HG03575 (cell line): ENCODE measurements around the gene DPYD.

ENCODE experiments used
- ATAC-seq: cut with Tn5 transposase; IDR thresholded peaks from one replicate; pipeline ENCODE4 v1.9.1; 2021; ENCODE audit not compliant: unreplicated experiment, insufficient number of reproducible peaks, low FRiP score; ENCODE audit errors: extremely low read depth

The DPYD gene

GRCh38 chr1:97745912-97746311, 174.9 kb downstream of the DPYD start:
- ATAC-seq, result no peak

GRCh38 chr1:97744977-97745376, 175.9 kb downstream of the DPYD start:
- ATAC-seq, result no peak

GRCh38 chr1:97743129-97743528, 177.7 kb downstream of the DPYD start:
- ATAC-seq, result no peak

GRCh38 chr1:97740891-97741290, 179.9 kb downstream of the DPYD start:
- ATAC-seq, result no peak

- ATAC-seq, result no peak
These were observed 181.2 kb downstream of the DPYD start for GRCh38 chr1:97739596-97740103.

- ATAC-seq, result no peak
These were observed 182.6 kb downstream of the DPYD start for GRCh38 chr1:97738270-97738669.

GRCh38 chr1:97730271-97730670, 190.6 kb downstream of the DPYD start:
- no peak for ATAC-seq

GRCh38 chr1:97728436-97728835, 192.4 kb downstream of the DPYD start:
- ATAC-seq, result no peak

GRCh38 chr1:97727029-97727428, 193.8 kb downstream of the DPYD start:
- ATAC-seq, result no peak

GRCh38 chr1:97726386-97726785, 194.4 kb downstream of the DPYD start:
- ATAC-seq, result no peak

- ATAC-seq, result no peak
These were observed 199.6 kb downstream of the DPYD start for GRCh38 chr1:97721221-97721620.

- no peak for ATAC-seq
These were observed 207.9 kb downstream of the DPYD start for GRCh38 chr1:97712980-97713379.

GRCh38 chr1:97711858-97712257, 209.0 kb downstream of the DPYD start:
- no peak for ATAC-seq

- ATAC-seq, result no peak
These were observed 227.2 kb downstream of the DPYD start for GRCh38 chr1:97693601-97694000.

GRCh38 chr1:97691325-97691724, 229.5 kb downstream of the DPYD start:
- ATAC-seq, result no peak

- ATAC-seq, result no peak
These were observed 235.5 kb downstream of the DPYD start for GRCh38 chr1:97685360-97685759.

GRCh38 chr1:97680894-97681293, 239.9 kb downstream of the DPYD start:
- ATAC-seq, result no peak

GRCh38 chr1:97680470-97680869, 240.4 kb downstream of the DPYD start:
- no peak for ATAC-seq

GRCh38 chr1:97677702-97678101, 243.1 kb downstream of the DPYD start:
- no peak for ATAC-seq

- ATAC-seq, result no peak
These were observed 246.3 kb downstream of the DPYD start for GRCh38 chr1:97674517-97674916.

GRCh38 chr1:97668945-97669344, 251.9 kb downstream of the DPYD start:
- ATAC-seq, result no peak
